Liver (tissue), 9 donors: ENCODE data around the gene VAX1. TPM values are rescaled to one million over a fixed set of nuclear protein-coding genes. Genes with fewer than 3 reads are reported as not detected.

ENCODE experiments used
- DNase-seq: peaks from one replicate; pipeline ENCODE4 v3.0.0-alpha.2; 2017; ENCODE audit warnings: low spot score
- H3K27ac ChIP-seq, 2 donors: one replicate each; pipeline ENCODE4 v1.7.0; 2013; ENCODE audit warnings: inconsistent platforms in 2 of 2, low read length in 2 of 2, control low read depth in 1 of 2, low read depth in 1 of 2, mild to moderate bottlenecking in 1 of 2
- H3K27me3 ChIP-seq, 4 donors: one replicate each; pipeline versions ENCODE4 v1.6.1 to v1.7.0; 2013; ENCODE audit warnings: low read length in 3 of 4, inconsistent platforms in 1 of 4, mild to moderate bottlenecking in 1 of 4, moderate library complexity in 1 of 4; ENCODE audit not compliant: control insufficient read depth in 4 of 4, insufficient read depth in 4 of 4
- H3K36me3 ChIP-seq, 4 donors: one replicate each; pipeline versions ENCODE4 v1.6.1 to v1.7.0; 2013; ENCODE audit warnings: low read length in 3 of 4, mild to moderate bottlenecking in 3 of 4, low read depth in 1 of 4, moderate library complexity in 1 of 4; ENCODE audit not compliant: control insufficient read depth in 4 of 4, insufficient read depth in 3 of 4
- H3K4me1 ChIP-seq, 4 donors: one replicate each; pipeline versions ENCODE4 v1.6.1 to v1.7.0; 2013; ENCODE audit warnings: low read length in 3 of 4, mild to moderate bottlenecking in 3 of 4, moderate library complexity in 1 of 4; ENCODE audit not compliant: control insufficient read depth in 4 of 4, insufficient read depth in 4 of 4
- H3K4me3 ChIP-seq, 3 donors: one replicate each; pipeline versions ENCODE4 v1.6.1 to v1.7.0; 2013; ENCODE audit warnings: low read length in 3 of 3, control low read depth in 1 of 3, low read depth in 1 of 3, mild to moderate bottlenecking in 1 of 3
- H3K9ac ChIP-seq, 2 donors: one replicate each; pipeline ENCODE4 v1.7.0; 2013; ENCODE audit warnings: low read length in 2 of 2, mild to moderate bottlenecking in 2 of 2, moderate library complexity in 2 of 2, control low read depth in 1 of 2, low read depth in 1 of 2
- H3K9me3 ChIP-seq, 4 donors: one replicate each; pipeline versions ENCODE4 v1.6.1 to v1.7.0; 2013; ENCODE audit warnings: low read length in 3 of 4; ENCODE audit not compliant: control insufficient read depth in 4 of 4
- EGR1 ChIP-seq, 2 donors: IDR thresholded peaks; 2 replicates each; pipeline ENCODE4 v1.6.1; 2016 to 2018; ENCODE audit warnings: antibody characterized with exemption in 2 of 2, low read depth in 2 of 2
- HNF4A ChIP-seq, 2 donors: conservative IDR thresholded peaks; 2 replicates each; pipeline ENCODE4 v1.6.1; 2016; ENCODE audit warnings: antibody characterized with exemption in 2 of 2, mild to moderate bottlenecking in 2 of 2
- HNF4G ChIP-seq: IDR thresholded peaks from 2 replicates; pipeline ENCODE4 v1.6.1; 2016; ENCODE audit warnings: antibody characterized with exemption
- JUND ChIP-seq, 2 donors: IDR thresholded peaks; 2 replicates each; pipeline ENCODE4 v1.6.1; 2016; ENCODE audit warnings: antibody characterized with exemption in 2 of 2
- NR2F2 ChIP-seq: IDR thresholded peaks from 2 replicates; pipeline ENCODE4 v1.6.1; 2016; ENCODE audit warnings: antibody characterized with exemption
- RAD21 ChIP-seq, 2 donors: IDR thresholded peaks; 2 replicates each; pipeline ENCODE4 v1.6.1; 2016; ENCODE audit warnings: antibody characterized with exemption in 2 of 2, mild to moderate bottlenecking in 2 of 2
- TAF1 ChIP-seq: conservative IDR thresholded peaks from 2 replicates; pipeline ENCODE4 v1.6.1; 2016; ENCODE audit warnings: antibody characterized with exemption, mild to moderate bottlenecking
- YY1 ChIP-seq: IDR thresholded peaks from 2 replicates; pipeline ENCODE4 v1.6.1; 2016; ENCODE audit warnings: antibody characterized with exemption, mild to moderate bottlenecking
- WGBS: extraction: QIAGEN DNeasy Blood & Tissue Kit; methylation state at CpG from one replicate; pipeline ENCODE4 v1.1.7; 2013; 5-methylcytosine and 5-hydroxymethylcytosine counted together
- polyA plus RNA-seq, 2 donors: library from polyadenylated mRNA; stranded (reverse) in 1 of 2; unstranded in 1 of 2; fragments of 200-250 nt in 1 of 2; fragments of >200 nt in 1 of 2; fragmentation: Nextera tagmentation in 1 of 2; extraction: Ambion mirVana in 1 of 2; gene quantifications; one replicate each; pipeline versions ENCODE4 v1.2.1 to v1.2.3, GENCODE V29; 2013 to 2015
- total RNA-seq, 2 donors: library from RNA; depleted of rRNA; stranded (reverse); fragments of >200 nt; gene quantifications; one replicate each; pipeline ENCODE4 v1.2.3, GENCODE V29; 2014
- TF ChIP-seq, protein P1 (sequence below): IDR thresholded peaks from 2 replicates; pipeline ENCODE4 v1.6.1; 2016; ENCODE audit warnings: antibody characterized with exemption
- TF ChIP-seq, protein P2 (sequence below): IDR thresholded peaks from 2 replicates; pipeline ENCODE4 v1.6.1; 2016; ENCODE audit warnings: antibody characterized with exemption
- TF ChIP-seq, protein P3 (sequence below): fragments of 150-350 bp; IDR thresholded peaks from 2 replicates; pipeline ENCODE4 v1.5.1; 2017; ENCODE audit warnings: improper control_type of control experiment, low read depth, low read length; ENCODE audit not compliant: missing input control
- TF ChIP-seq, protein P4 (sequence below): IDR thresholded peaks from 2 replicates; pipeline ENCODE4 v1.6.1; 2016; ENCODE audit warnings: antibody characterized with exemption
- TF ChIP-seq, protein P5 (sequence below): IDR thresholded peaks from 2 replicates; pipeline ENCODE4 v1.6.1; 2016; ENCODE audit warnings: antibody characterized with exemption, mild to moderate bottlenecking
- donor health status: healthy.
- donor health status: healthy.
- donor health status: healthy.
- donor health status: healthy.
- donor health status: healthy.

Gene VAX1, protein sequence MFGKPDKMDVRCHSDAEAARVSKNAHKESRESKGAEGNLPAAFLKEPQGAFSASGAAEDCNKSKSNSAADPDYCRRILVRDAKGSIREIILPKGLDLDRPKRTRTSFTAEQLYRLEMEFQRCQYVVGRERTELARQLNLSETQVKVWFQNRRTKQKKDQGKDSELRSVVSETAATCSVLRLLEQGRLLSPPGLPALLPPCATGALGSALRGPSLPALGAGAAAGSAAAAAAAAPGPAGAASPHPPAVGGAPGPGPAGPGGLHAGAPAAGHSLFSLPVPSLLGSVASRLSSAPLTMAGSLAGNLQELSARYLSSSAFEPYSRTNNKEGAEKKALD
- total RNA-seq (not detected), polyA plus RNA-seq (not detected)

DNA sequence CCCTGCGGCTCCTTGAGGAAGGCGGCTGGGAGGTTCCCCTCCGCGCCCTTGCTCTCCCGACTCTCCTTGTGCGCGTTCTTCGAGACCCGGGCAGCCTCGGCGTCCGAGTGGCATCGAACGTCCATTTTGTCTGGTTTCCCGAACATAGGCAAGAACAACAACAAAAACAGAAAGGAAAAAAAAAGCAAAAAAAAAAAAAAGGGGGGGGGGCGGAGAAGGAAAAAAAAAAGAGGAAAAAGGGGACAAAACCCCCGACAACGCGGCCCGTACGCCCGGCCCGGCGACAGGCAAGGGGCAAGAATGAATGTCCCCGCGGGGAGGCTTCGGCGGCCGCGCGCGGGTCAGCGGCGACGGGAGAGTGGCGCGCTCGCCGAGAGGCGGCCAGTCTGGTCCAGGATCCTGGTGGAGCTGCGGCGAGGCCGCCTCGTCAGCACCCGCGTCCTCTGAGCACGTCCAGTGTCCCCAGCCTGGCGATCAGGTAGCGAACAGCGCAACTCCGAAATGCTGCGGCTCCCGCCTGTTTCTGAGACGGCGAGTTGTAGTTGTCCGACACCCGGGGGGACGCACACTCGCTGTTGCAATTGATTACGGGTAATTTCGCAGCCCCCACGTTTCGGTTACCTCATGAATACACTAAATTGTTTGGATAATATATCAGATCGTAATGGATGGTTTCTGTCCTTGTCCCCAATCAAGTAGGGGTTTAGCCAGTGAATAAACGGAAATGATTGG is at the start of gene VAX1:
Gene VAX1 (minus strand): TSS at position 360 of the 732 bp plus-strand sequence. CDS start 214 bp downstream, at position 146.
- Histone ChIP-seq H3K9ac (no peak within 1 kb of the TSS), H3K4me1 (peaks cover 15 to 39% (median 19%) of the 10 kb centered on the region in 4 donors), H3K9me3 (peaks cover 0 to 3% (median 0%) of the 10 kb centered on the region in 4 donors), H3K4me3 (peak within 1 kb of the TSS in 1 of 3 donors; percentile 44), H3K27ac (no peak within 1 kb of the TSS), H3K36me3 (no peaks in the 10 kb centered on the region), H3K27me3 (peaks cover 9 to 27% (median 20%) of the 10 kb centered on the region in 4 donors)
- DNase-seq, result no peak
- 7% methylated on average over 65 of the region's 65 CpGs for WGBS
- TF ChIP-seq TAF1 (no peak), HNF4G (no peak), EGR1 (IDR thresholded peaks at IDR 0.05; ENCODE audit: low read depth in 2 of 2) (no peak), YY1 (no peak), HNF4A (conservative IDR thresholded peaks at IDR 0.05) (no peak), JUND (IDR thresholded peaks at IDR 0.05) (no peak), RAD21 (IDR thresholded peaks at IDR 0.05) (no peak), NR2F2 (no peak)
- TF ChIP-seq, protein P1, sequence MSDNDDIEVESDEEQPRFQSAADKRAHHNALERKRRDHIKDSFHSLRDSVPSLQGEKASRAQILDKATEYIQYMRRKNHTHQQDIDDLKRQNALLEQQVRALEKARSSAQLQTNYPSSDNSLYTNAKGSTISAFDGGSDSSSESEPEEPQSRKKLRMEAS, result no peak
- TF ChIP-seq, protein P2, sequence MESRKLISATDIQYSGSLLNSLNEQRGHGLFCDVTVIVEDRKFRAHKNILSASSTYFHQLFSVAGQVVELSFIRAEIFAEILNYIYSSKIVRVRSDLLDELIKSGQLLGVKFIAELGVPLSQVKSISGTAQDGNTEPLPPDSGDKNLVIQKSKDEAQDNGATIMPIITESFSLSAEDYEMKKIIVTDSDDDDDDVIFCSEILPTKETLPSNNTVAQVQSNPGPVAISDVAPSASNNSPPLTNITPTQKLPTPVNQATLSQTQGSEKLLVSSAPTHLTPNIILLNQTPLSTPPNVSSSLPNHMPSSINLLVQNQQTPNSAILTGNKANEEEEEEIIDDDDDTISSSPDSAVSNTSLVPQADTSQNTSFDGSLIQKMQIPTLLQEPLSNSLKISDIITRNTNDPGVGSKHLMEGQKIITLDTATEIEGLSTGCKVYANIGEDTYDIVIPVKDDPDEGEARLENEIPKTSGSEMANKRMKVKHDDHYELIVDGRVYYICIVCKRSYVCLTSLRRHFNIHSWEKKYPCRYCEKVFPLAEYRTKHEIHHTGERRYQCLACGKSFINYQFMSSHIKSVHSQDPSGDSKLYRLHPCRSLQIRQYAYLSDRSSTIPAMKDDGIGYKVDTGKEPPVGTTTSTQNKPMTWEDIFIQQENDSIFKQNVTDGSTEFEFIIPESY, result no peak
- TF ChIP-seq, protein P3, sequence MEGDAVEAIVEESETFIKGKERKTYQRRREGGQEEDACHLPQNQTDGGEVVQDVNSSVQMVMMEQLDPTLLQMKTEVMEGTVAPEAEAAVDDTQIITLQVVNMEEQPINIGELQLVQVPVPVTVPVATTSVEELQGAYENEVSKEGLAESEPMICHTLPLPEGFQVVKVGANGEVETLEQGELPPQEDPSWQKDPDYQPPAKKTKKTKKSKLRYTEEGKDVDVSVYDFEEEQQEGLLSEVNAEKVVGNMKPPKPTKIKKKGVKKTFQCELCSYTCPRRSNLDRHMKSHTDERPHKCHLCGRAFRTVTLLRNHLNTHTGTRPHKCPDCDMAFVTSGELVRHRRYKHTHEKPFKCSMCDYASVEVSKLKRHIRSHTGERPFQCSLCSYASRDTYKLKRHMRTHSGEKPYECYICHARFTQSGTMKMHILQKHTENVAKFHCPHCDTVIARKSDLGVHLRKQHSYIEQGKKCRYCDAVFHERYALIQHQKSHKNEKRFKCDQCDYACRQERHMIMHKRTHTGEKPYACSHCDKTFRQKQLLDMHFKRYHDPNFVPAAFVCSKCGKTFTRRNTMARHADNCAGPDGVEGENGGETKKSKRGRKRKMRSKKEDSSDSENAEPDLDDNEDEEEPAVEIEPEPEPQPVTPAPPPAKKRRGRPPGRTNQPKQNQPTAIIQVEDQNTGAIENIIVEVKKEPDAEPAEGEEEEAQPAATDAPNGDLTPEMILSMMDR, result no peak
- TF ChIP-seq, protein P4, sequence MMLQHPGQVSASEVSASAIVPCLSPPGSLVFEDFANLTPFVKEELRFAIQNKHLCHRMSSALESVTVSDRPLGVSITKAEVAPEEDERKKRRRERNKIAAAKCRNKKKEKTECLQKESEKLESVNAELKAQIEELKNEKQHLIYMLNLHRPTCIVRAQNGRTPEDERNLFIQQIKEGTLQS, result no peak
- TF ChIP-seq, protein P5, sequence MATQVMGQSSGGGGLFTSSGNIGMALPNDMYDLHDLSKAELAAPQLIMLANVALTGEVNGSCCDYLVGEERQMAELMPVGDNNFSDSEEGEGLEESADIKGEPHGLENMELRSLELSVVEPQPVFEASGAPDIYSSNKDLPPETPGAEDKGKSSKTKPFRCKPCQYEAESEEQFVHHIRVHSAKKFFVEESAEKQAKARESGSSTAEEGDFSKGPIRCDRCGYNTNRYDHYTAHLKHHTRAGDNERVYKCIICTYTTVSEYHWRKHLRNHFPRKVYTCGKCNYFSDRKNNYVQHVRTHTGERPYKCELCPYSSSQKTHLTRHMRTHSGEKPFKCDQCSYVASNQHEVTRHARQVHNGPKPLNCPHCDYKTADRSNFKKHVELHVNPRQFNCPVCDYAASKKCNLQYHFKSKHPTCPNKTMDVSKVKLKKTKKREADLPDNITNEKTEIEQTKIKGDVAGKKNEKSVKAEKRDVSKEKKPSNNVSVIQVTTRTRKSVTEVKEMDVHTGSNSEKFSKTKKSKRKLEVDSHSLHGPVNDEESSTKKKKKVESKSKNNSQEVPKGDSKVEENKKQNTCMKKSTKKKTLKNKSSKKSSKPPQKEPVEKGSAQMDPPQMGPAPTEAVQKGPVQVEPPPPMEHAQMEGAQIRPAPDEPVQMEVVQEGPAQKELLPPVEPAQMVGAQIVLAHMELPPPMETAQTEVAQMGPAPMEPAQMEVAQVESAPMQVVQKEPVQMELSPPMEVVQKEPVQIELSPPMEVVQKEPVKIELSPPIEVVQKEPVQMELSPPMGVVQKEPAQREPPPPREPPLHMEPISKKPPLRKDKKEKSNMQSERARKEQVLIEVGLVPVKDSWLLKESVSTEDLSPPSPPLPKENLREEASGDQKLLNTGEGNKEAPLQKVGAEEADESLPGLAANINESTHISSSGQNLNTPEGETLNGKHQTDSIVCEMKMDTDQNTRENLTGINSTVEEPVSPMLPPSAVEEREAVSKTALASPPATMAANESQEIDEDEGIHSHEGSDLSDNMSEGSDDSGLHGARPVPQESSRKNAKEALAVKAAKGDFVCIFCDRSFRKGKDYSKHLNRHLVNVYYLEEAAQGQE, result no peak
